Measurements from ENCODE around the gene CHURC1. TPM values are rescaled to one million over a fixed set of nuclear protein-coding genes. Genes with fewer than 3 reads are reported as not detected.

The CHURC1 gene
- 24.7 and 42.0 TPM in 2 replicates for total RNA-seq (2014; rRNA removed; shearing (Covaris generic))
- polyA plus RNA-seq (2016; fragmentation: Nextera tagmentation; extraction: Ambion mirVana): 218 and 225 TPM in 2 replicates
- long read RNA-seq, transcript CHURC1-202 (3 exons, 439 nt): minor isoform, 7 of 74 reads
- long read RNA-seq, transcript CHURC1-203 (4 exons, 2,629 nt): major isoform, 50 of 74 reads
- long read RNA-seq, transcript CHURC1-208 (4 exons, 3,615 nt): minor isoform, 12 of 74 reads
- long read RNA-seq, partial matches to known transcripts: 0 of 74 reads
- long read RNA-seq, other reads (novel, unspliced or antisense): 2 of 74 reads

DNA sequence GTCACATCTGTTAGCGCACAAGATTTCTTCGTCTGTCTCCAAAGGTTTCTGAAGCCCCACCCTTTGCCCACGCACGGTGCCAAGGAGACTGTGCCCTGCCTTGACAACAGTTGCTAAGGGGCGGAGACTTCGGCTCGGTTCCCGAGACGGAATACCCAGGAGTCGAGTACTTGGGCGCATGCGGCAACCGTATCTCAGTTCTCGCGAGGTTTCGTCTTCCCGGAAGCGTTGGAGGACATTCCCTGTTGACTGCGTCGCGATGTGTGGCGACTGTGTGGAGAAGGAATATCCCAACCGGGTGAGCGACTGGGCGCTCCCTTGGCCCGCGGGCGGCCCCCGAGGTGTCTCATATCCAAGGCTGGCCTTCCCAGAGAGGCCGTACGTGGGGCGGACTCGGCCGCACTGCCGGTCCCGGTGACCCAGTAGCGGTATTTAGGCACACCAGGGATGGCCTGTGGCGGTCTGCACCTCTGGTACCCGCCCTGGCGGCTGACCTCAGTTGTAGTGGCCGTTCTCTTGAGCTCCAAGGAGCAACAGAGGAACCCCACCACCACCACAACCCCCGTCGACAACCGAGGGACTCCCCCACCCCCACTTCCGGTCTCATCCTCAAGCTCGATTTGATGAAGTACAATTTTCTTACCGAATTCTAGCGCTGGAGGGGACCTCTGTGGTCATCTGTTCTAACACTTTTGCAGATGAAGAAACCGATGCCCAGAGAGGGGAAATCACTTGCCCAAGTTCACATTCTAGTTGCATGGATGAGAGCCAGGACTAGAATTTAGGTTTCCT is at the start of gene CHURC1:
TSS of gene CHURC1 (plus strand) at position 219 of the 792 bp plus-strand sequence. CDS start at position 260, 41 bp downstream.
- Mint-ChIP-seq H3K27ac (peak within 1 kb of the TSS; percentile 89), H3K4me3 (peak within 1 kb of the TSS; percentile 89), H3K4me1 (peaks cover 13% of the 10 kb centered on the region), H3K27me3 (ENCODE audit: insufficient read depth, low read depth, poor library complexity) (peaks cover 5% of the 10 kb centered on the region), H3K9me3 (no peaks in the 10 kb centered on the region), H3K36me3 (ENCODE audit: low read depth) (no peaks in the 10 kb centered on the region)
- Histone ChIP-seq H3K4me1 (ENCODE audit: insufficient read depth) (peaks cover 9% of the 10 kb centered on the region; the same call in 1 of the 2 replicates), H4K20me1 (replicated peaks; ENCODE audit: insufficient read depth) (no peaks in the 10 kb centered on the region), H3K4me3 (peak within 1 kb of the TSS; percentile 74), H3K4me2 (peak within 1 kb of the TSS; percentile 85), H2AFZ (peak within 1 kb of the TSS; percentile 48), H3K27me3 (ENCODE audit: insufficient read depth) (no peaks in the 10 kb centered on the region), H3K79me2 (replicated peaks; ENCODE audit: insufficient read depth) (peaks cover 34% of the 10 kb centered on the region), H3K36me3 (ENCODE audit: insufficient read depth) (no peaks in the 10 kb centered on the region), H3K27ac (ENCODE audit: low read depth) (peak within 1 kb of the TSS; percentile 86), H3F3A (replicated peaks; ENCODE audit: low read depth) (no peaks in the 10 kb centered on the region), H3K9me2 (ENCODE audit: insufficient read depth) (no peaks in the 10 kb centered on the region)
- DNase-seq (ENCODE audit: low spot score) (peak; percentile 99), ATAC-seq (peak; percentile 98)
- TF ChIP-seq POLR2AphosphoS5 (IDR thresholded peaks at IDR 0.05; ENCODE audit: low read depth) (peak; percentile 93), CREB1 (CRISPR knock-in tag; IDR thresholded peaks at IDR 0.05; ENCODE audit: low read depth) (no peak)

- Histone ChIP-seq H3K79me2 (replicated peaks; ENCODE audit: insufficient read depth) (no peaks in the 10 kb centered on the region), H2AFZ (peak overlapping the region; percentile 66; the same call in 1 of the 2 replicates), H3K4me3 (no peak overlapping the region), H3F3A (replicated peaks; ENCODE audit: low read depth) (no peaks in the 10 kb centered on the region), H3K4me1 (ENCODE audit: insufficient read depth) (peaks cover 7% of the 10 kb centered on the region), H4K20me1 (replicated peaks; ENCODE audit: insufficient read depth) (no peaks in the 10 kb centered on the region), H3K27ac (ENCODE audit: low read depth) (no peak overlapping the region), H3K4me2 (peak overlapping the region; percentile 36; the same call in 1 of the 2 replicates), H3K36me3 (ENCODE audit: insufficient read depth) (no peaks in the 10 kb centered on the region), H3K9me2 (ENCODE audit: insufficient read depth) (no peaks in the 10 kb centered on the region), H3K27me3 (ENCODE audit: insufficient read depth) (no peaks in the 10 kb centered on the region)
- Mint-ChIP-seq H3K4me3 (no peak overlapping the region), H3K27ac (no peak overlapping the region), H3K27me3 (ENCODE audit: insufficient read depth, low read depth, poor library complexity) (no peaks in the 10 kb centered on the region), H3K36me3 (ENCODE audit: low read depth) (no peaks in the 10 kb centered on the region), H3K9me3 (no peaks in the 10 kb centered on the region), H3K4me1 (peaks cover 20% of the 10 kb centered on the region)
- ATAC-seq (peak; percentile 31), DNase-seq (ENCODE audit: low spot score) (no peak)
- TF ChIP-seq JUNB (IDR thresholded peaks at IDR 0.05; ENCODE audit: unreplicated experiment) (no peak), REST (IDR thresholded peaks at IDR 0.05; ENCODE audit: unreplicated experiment) (no peak), POLR2AphosphoS5 (IDR thresholded peaks at IDR 0.05; ENCODE audit: low read depth) (no peak), ZNF114 (CRISPR knock-in tag; IDR thresholded peaks at IDR 0.05) (no peak), EZH2 (IDR thresholded peaks at IDR 0.05; ENCODE audit: low read depth, unreplicated experiment) (no peak), CREB1 (CRISPR knock-in tag; IDR thresholded peaks at IDR 0.05; ENCODE audit: low read depth) (no peak)
- TF ChIP-seq, protein P1, sequence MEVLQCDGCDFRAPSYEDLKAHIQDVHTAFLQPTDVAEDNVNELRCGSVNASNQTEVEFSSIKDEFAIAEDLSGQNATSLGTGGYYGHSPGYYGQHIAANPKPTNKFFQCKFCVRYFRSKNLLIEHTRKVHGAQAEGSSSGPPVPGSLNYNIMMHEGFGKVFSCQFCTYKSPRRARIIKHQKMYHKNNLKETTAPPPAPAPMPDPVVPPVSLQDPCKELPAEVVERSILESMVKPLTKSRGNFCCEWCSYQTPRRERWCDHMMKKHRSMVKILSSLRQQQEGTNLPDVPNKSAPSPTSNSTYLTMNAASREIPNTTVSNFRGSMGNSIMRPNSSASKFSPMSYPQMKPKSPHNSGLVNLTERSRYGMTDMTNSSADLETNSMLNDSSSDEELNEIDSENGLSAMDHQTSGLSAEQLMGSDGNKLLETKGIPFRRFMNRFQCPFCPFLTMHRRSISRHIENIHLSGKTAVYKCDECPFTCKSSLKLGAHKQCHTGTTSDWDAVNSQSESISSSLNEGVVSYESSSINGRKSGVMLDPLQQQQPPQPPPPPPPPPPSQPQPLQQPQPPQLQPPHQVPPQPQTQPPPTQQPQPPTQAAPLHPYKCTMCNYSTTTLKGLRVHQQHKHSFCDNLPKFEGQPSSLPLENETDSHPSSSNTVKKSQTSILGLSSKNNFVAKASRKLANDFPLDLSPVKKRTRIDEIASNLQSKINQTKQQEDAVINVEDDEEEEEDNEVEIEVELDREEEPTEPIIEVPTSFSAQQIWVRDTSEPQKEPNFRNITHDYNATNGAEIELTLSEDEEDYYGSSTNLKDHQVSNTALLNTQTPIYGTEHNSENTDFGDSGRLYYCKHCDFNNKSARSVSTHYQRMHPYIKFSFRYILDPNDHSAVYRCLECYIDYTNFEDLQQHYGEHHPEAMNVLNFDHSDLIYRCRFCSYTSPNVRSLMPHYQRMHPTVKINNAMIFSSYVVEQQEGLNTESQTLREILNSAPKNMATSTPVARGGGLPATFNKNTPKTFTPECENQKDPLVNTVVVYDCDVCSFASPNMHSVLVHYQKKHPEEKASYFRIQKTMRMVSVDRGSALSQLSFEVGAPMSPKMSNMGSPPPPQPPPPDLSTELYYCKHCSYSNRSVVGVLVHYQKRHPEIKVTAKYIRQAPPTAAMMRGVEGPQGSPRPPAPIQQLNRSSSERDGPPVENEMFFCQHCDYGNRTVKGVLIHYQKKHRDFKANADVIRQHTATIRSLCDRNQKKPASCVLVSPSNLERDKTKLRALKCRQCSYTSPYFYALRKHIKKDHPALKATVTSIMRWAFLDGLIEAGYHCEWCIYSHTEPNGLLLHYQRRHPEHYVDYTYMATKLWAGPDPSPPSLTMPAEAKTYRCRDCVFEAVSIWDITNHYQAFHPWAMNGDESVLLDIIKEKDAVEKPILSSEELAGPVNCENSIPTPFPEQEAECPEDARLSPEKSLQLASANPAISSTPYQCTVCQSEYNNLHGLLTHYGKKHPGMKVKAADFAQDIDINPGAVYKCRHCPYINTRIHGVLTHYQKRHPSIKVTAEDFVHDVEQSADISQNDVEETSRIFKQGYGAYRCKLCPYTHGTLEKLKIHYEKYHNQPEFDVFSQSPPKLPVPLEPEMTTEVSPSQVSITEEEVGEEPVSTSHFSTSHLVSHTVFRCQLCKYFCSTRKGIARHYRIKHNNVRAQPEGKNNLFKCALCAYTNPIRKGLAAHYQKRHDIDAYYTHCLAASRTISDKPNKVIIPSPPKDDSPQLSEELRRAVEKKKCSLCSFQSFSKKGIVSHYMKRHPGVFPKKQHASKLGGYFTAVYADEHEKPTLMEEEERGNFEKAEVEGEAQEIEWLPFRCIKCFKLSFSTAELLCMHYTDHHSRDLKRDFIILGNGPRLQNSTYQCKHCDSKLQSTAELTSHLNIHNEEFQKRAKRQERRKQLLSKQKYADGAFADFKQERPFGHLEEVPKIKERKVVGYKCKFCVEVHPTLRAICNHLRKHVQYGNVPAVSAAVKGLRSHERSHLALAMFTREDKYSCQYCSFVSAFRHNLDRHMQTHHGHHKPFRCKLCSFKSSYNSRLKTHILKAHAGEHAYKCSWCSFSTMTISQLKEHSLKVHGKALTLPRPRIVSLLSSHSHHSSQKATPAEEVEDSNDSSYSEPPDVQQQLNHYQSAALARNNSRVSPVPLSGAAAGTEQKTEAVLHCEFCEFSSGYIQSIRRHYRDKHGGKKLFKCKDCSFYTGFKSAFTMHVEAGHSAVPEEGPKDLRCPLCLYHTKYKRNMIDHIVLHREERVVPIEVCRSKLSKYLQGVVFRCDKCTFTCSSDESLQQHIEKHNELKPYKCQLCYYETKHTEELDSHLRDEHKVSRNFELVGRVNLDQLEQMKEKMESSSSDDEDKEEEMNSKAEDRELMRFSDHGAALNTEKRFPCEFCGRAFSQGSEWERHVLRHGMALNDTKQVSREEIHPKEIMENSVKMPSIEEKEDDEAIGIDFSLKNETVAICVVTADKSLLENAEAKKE (CRISPR knock-in tag; IDR thresholded peaks at IDR 0.05): no peak
These were observed 49.1 kb upstream of the CHURC1 start for GRCh38 chr14:64865109-64865508.
